Ishikawa (cell line): ENCODE data around the gene AOX1.

Source experiments
- CEBPB ChIP-seq: IDR thresholded peaks from 2 replicates; pipeline ENCODE4 v1.6.1; 2012
- EGR1 ChIP-seq: IDR thresholded peaks from 2 replicates; pipeline ENCODE4 v1.6.1; 2012
- EP300 ChIP-seq: IDR thresholded peaks from 2 replicates; pipeline ENCODE4 v1.6.1; 2012; ENCODE audit warnings: borderline replicate concordance
- FOXM1 ChIP-seq: IDR thresholded peaks from 2 replicates; pipeline ENCODE4 v1.6.1; 2012; ENCODE audit warnings: low read depth, borderline replicate concordance
- YY1 ChIP-seq: IDR thresholded peaks from 2 replicates; pipeline ENCODE4 v1.6.1; 2012; ENCODE audit warnings: low read depth
- TF ChIP-seq, protein P1 (sequence below): IDR thresholded peaks from 2 replicates; pipeline ENCODE4 v1.6.1; 2012
- TF ChIP-seq, protein P2 (sequence below): IDR thresholded peaks from 2 replicates; pipeline ENCODE4 v1.6.1; 2012; ENCODE audit warnings: low read depth, mild to moderate bottlenecking
- TF ChIP-seq, protein P3 (sequence below): IDR thresholded peaks from 2 replicates; pipeline ENCODE4 v1.6.1; 2012

DNA sequence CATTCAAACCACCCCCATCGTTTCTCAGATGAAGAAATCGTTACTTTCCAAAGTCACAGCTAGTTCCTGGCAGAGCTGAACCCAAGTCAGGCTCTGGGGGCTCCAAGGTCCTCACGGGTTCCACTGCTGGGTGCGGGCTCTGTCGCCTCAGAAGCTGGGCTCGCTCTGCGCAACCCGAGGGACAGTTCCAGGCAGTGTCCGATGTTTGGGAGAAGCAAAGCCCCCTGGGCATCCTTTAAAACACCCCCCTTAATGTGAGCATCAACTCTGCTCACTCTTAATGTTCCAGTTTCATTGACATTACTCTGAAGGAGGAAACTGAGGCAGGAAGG, 796 bp downstream of the AOX1 start:
- TF ChIP-seq, protein P1, sequence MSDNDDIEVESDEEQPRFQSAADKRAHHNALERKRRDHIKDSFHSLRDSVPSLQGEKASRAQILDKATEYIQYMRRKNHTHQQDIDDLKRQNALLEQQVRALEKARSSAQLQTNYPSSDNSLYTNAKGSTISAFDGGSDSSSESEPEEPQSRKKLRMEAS = no peak
- TF ChIP-seq, protein P2, sequence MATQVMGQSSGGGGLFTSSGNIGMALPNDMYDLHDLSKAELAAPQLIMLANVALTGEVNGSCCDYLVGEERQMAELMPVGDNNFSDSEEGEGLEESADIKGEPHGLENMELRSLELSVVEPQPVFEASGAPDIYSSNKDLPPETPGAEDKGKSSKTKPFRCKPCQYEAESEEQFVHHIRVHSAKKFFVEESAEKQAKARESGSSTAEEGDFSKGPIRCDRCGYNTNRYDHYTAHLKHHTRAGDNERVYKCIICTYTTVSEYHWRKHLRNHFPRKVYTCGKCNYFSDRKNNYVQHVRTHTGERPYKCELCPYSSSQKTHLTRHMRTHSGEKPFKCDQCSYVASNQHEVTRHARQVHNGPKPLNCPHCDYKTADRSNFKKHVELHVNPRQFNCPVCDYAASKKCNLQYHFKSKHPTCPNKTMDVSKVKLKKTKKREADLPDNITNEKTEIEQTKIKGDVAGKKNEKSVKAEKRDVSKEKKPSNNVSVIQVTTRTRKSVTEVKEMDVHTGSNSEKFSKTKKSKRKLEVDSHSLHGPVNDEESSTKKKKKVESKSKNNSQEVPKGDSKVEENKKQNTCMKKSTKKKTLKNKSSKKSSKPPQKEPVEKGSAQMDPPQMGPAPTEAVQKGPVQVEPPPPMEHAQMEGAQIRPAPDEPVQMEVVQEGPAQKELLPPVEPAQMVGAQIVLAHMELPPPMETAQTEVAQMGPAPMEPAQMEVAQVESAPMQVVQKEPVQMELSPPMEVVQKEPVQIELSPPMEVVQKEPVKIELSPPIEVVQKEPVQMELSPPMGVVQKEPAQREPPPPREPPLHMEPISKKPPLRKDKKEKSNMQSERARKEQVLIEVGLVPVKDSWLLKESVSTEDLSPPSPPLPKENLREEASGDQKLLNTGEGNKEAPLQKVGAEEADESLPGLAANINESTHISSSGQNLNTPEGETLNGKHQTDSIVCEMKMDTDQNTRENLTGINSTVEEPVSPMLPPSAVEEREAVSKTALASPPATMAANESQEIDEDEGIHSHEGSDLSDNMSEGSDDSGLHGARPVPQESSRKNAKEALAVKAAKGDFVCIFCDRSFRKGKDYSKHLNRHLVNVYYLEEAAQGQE = no peak
- no peak for TF ChIP-seq EP300
- no peak for TF ChIP-seq YY1
- no peak for TF ChIP-seq FOXM1
- no peak for TF ChIP-seq EGR1
- TF ChIP-seq, protein P3, sequence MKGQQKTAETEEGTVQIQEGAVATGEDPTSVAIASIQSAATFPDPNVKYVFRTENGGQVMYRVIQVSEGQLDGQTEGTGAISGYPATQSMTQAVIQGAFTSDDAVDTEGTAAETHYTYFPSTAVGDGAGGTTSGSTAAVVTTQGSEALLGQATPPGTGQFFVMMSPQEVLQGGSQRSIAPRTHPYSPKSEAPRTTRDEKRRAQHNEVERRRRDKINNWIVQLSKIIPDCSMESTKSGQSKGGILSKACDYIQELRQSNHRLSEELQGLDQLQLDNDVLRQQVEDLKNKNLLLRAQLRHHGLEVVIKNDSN = no peak
- TF ChIP-seq CEBPB = no peak
